HG03108 (cell line): ENCODE results near the gene CA12.
"Not testable (repeated sequence)": the region's sequence is repeated elsewhere in the genome, so short reads cannot be mapped to it uniquely, and the experiment has no call there.

ENCODE experiments used
- ATAC-seq: cut with Tn5 transposase; IDR thresholded peaks from one replicate; pipeline ENCODE4 v1.9.1; 2021; ENCODE audit warnings: moderate library complexity; ENCODE audit not compliant: unreplicated experiment

CA12 gene

GRCh38 chr15:63360170-63360569 is 21.5 kb downstream of the CA12 start:
- ATAC-seq = no peak

DNA sequence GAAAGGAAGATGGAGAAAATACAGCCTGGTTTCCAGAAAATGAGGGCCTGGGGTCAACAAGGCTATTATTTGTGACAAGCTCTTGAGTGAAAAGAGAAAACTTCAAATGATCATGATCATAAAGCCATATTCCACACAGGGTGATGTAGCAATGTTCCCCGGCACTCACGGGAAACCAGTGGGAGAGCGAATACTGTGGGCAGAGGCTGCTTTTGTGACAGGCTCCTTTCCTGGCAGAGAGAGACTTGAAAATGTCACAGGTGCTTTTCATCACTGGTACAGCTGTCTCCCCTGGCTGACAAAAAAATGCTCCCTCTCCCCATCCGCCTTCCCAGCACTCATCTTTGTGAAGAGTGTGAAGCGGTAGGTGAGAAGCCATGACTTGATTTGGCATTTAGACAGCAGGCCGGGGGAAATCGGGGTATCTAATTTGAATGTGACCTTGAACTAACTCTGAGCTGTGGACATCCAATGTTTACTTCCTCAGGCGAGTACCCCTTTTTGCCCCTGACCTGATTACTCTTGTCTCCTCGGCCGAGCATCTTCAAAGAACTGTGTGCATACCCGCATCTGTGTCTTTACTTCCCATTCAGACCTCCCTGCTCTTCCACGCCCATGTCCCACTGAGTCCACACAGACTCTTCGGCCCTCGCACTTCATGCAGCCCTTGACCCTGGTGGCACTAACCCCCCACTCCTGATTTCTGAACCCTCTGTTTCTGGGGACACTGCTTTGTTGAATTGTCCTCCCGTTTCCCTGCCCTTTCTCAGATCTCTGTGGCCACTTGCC is 23.2 kb downstream of the CA12 start:
- ATAC-seq = no peak

- ATAC-seq = no peak
Measured at GRCh38 chr15:63357731-63358130, 23.9 kb downstream of the CA12 start.

GRCh38 chr15:63357061-63357460 is 24.6 kb downstream of the CA12 start:
- no peak for ATAC-seq

DNA sequence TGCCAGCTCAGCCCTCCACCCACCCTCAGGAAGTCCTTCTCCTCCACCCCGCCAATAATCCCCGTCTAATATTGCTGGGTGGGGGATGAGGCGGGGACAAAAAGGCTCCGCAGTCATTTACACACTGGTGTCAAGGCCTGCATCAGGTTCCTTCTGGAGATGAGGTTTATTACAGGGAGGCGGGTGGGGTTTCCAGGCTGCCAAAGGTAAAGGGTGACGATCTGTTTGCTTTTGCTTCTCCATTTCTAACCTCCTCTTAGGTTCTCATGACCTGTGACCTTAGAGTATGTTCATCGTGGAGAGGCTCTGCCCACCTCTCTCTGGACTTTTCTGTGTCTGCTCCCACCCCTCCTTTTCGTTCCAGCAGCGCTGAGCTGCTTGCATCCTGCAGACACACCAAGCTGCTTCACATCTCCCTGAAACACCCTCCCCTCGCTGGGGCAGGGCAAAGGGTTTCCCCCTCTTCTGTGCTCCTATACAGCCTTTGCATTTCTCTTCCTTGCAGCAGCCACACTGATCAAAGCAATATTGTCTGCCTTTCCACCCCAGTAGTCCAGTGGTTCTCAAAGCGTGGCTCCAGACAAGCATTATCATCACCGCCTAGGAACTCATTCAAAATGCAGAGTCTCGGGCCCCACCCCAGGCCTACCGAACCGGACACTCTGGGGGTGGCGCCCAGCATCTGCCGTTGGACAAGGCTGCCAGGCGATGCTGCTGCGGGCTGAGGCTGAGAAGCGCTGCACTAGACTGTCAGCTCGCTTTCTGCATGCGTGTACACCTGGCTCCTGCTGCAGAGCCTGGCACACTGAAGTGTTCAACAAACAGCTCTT is 26.6 kb downstream of the CA12 start:
- ATAC-seq = no peak

DNA sequence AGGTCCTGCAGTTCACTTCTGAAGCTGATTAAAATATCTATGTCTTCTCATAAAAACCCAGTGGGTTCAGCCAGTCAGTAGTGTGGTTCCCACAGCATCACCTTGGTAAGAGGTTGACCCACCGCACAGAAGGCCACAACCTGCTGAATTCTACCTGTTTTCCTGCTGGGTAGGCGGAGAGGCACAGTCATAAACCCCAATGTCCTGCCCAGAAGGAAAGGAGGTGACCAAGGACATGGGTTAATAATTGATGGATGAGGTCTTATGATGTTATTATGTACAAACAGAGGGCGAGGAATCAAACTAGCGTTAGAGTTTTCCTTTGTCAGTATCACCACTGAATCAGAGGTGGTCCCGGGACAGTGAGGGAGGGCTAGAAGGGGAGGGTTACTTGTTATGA is 27.8 kb downstream of the CA12 start:
- ATAC-seq = no peak

- no peak for ATAC-seq
Measured at GRCh38 chr15:63353261-63353660, 28.4 kb downstream of the CA12 start.

- no peak for ATAC-seq
Measured at GRCh38 chr15:63352808-63353207, 28.8 kb downstream of the CA12 start.

- ATAC-seq = no peak
Measured at GRCh38 chr15:63351170-63351569, 30.5 kb downstream of the CA12 start.

DNA sequence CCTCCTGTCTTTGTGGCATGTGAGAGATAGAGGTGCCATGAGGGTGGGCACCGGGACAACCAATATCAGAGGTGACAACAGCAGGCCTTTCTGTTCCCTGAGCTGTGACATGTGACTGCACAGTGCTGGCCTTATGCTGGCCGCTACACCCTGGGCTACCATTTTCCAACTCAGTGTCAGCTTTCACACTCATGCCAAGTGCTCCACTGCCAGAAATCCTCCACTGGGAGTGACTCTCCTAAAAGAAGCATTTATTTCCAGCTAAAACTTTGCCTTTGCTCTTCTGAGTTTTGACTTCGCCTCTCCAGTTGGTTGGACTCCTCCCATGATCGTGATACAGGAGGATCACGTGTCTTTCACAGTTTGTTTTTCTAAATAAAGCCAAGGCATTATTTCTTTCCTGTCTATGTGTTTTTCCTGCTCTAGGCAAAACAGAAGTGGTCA is 31.4 kb downstream of the CA12 start:
- no peak for ATAC-seq

- ATAC-seq = no peak
Measured at GRCh38 chr15:63349621-63350020, 32.0 kb downstream of the CA12 start.

- no peak for ATAC-seq
Measured at GRCh38 chr15:63349156-63349555, 32.5 kb downstream of the CA12 start.

GRCh38 chr15:63348392-63348791 is 33.3 kb downstream of the CA12 start:
- no peak for ATAC-seq

DNA sequence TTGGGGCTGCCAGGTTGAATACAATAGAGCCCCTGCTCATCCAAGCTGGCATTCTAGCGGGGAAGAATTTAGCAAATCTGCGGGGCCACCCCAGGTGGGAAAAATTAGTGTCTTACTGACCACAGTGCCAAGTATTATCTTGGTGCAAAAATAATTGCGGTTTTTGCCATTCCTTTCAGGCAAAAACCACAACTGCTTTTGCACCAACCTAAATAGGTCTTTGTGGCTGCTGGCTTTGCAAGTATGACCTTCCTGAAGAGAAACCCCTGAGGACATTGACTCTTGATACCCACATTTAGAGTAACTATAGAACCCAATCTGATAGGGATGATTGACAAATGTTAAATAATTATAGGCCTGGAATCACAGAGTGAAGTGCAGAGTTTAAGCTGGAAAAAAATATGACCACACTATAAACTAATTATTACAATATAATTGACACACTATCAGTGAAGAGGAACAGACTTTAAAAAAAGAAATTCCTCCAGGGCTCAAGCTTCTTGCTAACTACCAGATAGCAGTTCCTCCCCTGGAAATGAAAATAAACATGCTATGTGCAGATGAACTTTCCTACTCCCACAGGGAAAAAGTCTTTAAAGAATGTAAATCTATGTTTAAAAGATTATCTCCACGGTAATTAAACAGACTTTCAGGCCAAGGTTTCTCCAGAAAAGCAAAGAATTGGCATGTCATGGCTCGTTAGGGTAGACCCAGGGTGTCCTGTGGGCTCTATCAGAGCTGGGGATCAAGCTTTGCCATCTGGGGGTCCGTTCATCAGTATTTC is 34.4 kb downstream of the CA12 start:
- ATAC-seq = no peak

DNA sequence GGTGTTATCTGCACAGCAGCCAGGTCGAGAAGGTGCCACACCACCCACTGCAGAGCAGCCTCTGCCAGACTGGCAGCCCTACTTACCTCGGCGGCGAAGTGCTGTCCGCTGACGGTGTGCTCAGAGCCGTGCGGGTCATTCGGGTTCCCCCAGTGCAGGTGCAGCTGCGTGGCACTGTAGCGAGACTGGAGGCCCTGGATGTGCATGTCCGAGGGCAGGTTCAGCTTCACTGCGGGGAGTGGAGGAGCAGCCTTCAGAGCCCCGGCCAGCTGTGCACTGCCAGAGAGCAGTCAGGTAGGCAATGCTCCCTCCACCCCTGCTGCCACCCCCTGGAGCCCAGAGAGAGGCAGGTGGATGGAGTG is 36.3 kb downstream of the CA12 start:
- ATAC-seq = no peak

DNA sequence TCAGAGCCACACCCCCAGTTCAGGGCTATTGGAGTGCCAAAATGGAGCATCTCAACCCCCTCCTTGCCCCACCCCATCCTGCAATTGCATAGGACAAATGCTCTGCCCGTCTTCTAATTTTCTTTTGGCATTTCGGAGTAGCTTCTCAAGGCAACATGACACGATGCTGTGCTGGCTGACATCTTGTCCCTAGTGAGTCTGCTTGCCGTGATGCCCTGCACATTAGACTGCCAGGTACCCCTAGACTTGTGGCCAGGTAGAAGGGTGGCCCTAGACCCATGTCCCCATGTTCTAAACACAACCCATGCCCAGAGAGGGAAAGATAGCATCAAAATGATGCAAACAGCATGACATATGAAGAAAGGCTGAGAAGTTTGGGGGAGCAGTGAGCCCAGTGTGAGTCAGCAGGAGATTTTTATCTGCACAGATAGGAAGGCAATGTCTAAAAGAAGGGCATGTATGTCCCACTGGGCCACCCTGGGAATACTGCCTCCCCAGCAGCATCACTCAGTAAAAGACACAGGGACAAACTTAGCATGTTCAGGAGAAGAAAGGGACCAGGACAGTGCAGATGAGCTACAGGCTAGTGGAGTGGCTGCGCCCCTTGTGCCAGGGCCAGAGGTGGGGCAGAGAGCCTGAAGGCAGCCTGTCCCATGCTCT is 36.8 kb downstream of the CA12 start:
- no peak for ATAC-seq

- not testable (repeated sequence) for ATAC-seq
Measured at GRCh38 chr15:63342996-63343562, 38.6 kb downstream of the CA12 start.

- no peak for ATAC-seq
Measured at GRCh38 chr15:63341898-63342297, 39.7 kb downstream of the CA12 start.

DNA sequence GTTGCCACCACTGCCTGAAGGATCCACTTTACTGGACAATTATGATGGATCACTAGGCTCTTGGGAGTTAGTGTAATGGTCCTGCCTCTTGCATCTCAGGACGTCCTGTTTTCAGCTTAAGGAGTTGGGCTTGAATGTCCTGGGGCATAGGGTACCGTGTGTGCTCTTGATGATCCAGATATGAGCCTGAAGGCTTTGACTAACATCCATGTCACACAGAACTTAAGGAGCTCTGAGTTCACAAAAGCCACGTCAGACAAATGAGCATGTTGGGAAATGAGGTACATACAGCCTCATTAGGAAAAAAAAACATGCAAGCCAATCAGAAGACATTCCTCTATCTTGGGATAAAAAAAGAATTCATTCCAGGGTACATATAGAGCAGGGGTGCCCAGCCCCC is 40.8 kb downstream of the CA12 start:
- ATAC-seq = no peak

DNA sequence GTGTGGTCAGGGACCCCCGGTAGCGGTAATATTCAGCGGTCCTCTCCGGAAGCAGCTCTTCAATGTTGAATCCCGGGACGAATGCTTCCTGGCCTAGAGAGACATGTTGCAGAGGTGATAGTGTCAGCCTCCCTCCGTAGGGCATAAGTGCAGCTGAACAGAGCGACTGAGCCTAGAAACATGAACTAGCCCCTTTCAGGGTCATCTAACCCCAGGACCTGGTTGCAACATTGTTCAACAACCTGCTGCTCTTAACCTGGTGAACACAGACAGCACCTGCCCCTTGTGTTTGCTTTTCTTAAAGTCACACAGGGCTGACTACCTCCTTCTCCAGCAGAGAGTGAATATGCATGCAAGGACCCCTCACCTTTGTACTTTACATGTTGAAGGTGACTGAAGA is 41.3 kb downstream of the CA12 start:
- no peak for ATAC-seq

DNA sequence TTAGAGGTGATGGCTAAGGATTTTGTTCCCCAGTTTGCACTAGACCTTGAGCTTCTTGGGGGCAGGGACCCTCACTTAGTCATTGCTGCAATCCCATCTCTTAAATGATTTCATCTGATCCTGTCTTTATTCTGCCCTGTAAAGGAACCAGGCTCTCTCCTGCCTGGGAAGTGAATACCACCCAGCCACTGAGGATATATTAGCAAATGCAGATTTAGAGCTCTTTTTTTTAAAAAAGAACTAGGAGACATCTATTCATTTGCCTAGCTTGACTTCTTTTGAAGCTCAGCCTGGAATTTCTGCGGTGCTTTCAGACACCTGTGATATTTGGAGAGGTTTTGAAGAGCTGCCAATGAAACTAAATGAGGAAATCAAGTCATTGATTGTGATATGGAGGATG is 41.8 kb downstream of the CA12 start:
- ATAC-seq = no peak
